Measurements from ENCODE around the gene GNG11. TPM values are rescaled to one million over a fixed set of nuclear protein-coding genes. Genes with fewer than 3 reads are reported as not detected.
A peak's percentile ranks its signal among the peaks of the same experiment; 100 is the strongest.

The GNG11 gene
- total and polyA plus RNA-seq, 2 of the 13 experiments (the other 11 are each of a cell fraction or from before 2014, with no cell fraction given), result not detected

GRCh38 chr7:93902777-93903423, 18.6 kb upstream of the GNG11 start:
- no peak for FAIRE-seq
- H3K9ac ChIP-seq (ENCODE audit: insufficient read depth, low read depth, low read length), result no peak overlapping the region
- POLR2A ChIA-PET, result no interaction called here

More at GRCh38 chr7:93902777-93903423, 18.6 kb upstream of the GNG11 start:
- no peaks in the 10 kb centered on the region for H4K20me1 ChIP-seq (ENCODE audit: insufficient read depth, low read length)
- H3K4me1 ChIP-seq (ENCODE audit: insufficient read depth, low read length), result no peaks in the 10 kb centered on the region
- DNase-seq (ENCODE audit: low spot score), result peak; percentile 25
- CTCF ChIA-PET (ENCODE audit: low intra/inter-chr PET ratio, low total read pairs), result interaction anchor here (2.0 kb wide), 1 partner anchor 185 kb away, joined by 18 read pairs; no protein-coding TSS in a partner anchor
- intact Hi-C loops (cut with micrococcal nuclease; ENCODE audit: unreplicated experiment), result loop anchor here (1.0 kb wide), 1 partner anchor 184 kb away; no protein-coding TSS in a partner anchor
- no peaks in the 10 kb centered on the region for H3K36me3 ChIP-seq (replicated peaks in 1 of 2; ENCODE audit: control insufficient read depth in 1 of 2, insufficient read depth in 2 of 2, low read length in 2 of 2)
- no peaks in the 10 kb centered on the region for H3K9me3 ChIP-seq (ENCODE audit: low read length)
- H3K4me2 ChIP-seq (ENCODE audit: low read depth, low read length), result no peak overlapping the region
- no peak overlapping the region for H2AFZ ChIP-seq (ENCODE audit: low read length)
- no peak overlapping the region for H3K4me3 ChIP-seq (replicated peaks in 1 of 3; ENCODE audit: insufficient read depth in 1 of 3, low read depth in 2 of 3, low read length in 3 of 3)
- no peaks in the 10 kb centered on the region for H3K27me3 ChIP-seq (ENCODE audit: control insufficient read depth in 1 of 2, insufficient read depth in 2 of 2, low read length in 2 of 2)
- TF ChIP-seq DNMT1 (CRISPR knock-in tag; IDR thresholded peaks at IDR 0.05), result no peak
- TF ChIP-seq TEAD3 (CRISPR knock-in tag; optimal IDR thresholded peaks at IDR 0.05; ENCODE audit: borderline replicate concordance), result no peak
- TF ChIP-seq RAD21 (CRISPR knock-in tag; IDR thresholded peaks at IDR 0.05), result peak; percentile 29; the same call in 1 of the 2 replicates
- TF ChIP-seq CTCF (CRISPR knock-in tag; IDR thresholded peaks at IDR 0.05), result peak; percentile 62
- peak; percentile 51 for TF ChIP-seq STAG1 (CRISPR knock-in tag; IDR thresholded peaks at IDR 0.05)
- TF ChIP-seq ZNF883 (CRISPR knock-in tag; IDR thresholded peaks at IDR 0.05; ENCODE audit: not compliant biosample characterization), result no peak
- TF ChIP-seq PAX8 (CRISPR knock-in tag; IDR thresholded peaks at IDR 0.05; ENCODE audit: borderline replicate concordance), result no peak
- 0 out of 2 replicates have a peak, but pooled peaks have one; percentile 18 for TF ChIP-seq SMC3 (IDR thresholded peaks at IDR 0.05; ENCODE audit: low read length)
- H3K79me2 ChIP-seq (ENCODE audit: insufficient read depth, low read length), result no peaks in the 10 kb centered on the region
- BruUV-seq (replicated peaks), result no TSS peak
- ATAC-seq, result peak; percentile 62
- H3K27ac ChIP-seq (ENCODE audit: extremely low read length, insufficient read depth, low read length), result no peak overlapping the region
- in situ Hi-C loops (cut with HindIII; ENCODE audit: extremely low pct_ligation_motif_present, low pct_unique_long_range_greater_than_20kb), result loop anchor here (5.0 kb wide), 1 partner anchor 184 kb away; no protein-coding TSS in a partner anchor
- 90% methylated on average over 1 of the region's 1 CpG for WGBS (ENCODE audit: low lambda C conversion rate)
